HCEC 1CT (cell line): ENCODE data around the gene BEND7.
A peak's percentile ranks its signal among the peaks of the same experiment; 100 is the strongest.
"Not testable (repeated sequence)": the region's sequence is repeated elsewhere in the genome, so short reads cannot be mapped to it uniquely, and the experiment has no call there.

Source experiments
- DNase-seq: peaks from one replicate; pipeline ENCODE4 v3.0.0-alpha.2; 2017

The BEND7 gene

GRCh38 chr10:13528875-13529713 lies at the start of gene BEND7:
Gene BEND7 (minus strand): TSS chr10:13529014. CDS start chr10:13528533, 481 bp downstream.
- no peak for DNase-seq

GRCh38 chr10:13573960-13574359 lies 45.1 kb upstream of the BEND7 start:
- DNase-seq: no peak

- no peak for DNase-seq
Observed at GRCh38 chr10:13571541-13571940, 42.7 kb upstream of the BEND7 start.

- DNase-seq: no peak
Observed at GRCh38 chr10:13567030-13567429, 38.2 kb upstream of the BEND7 start.

- DNase-seq: no peak
Observed at GRCh38 chr10:13564576-13564975, 35.8 kb upstream of the BEND7 start.

- DNase-seq: no peak
Observed at GRCh38 chr10:13563481-13564445, 34.9 kb upstream of the BEND7 start.

GRCh38 chr10:13560597-13560996 lies 31.8 kb upstream of the BEND7 start:
- no peak for DNase-seq

GRCh38 chr10:13559124-13559700 lies 30.4 kb upstream of the BEND7 start:
- no peak for DNase-seq

GRCh38 chr10:13555884-13556510 lies 27.2 kb upstream of the BEND7 start:
- no peak for DNase-seq

- no peak for DNase-seq
Observed at GRCh38 chr10:13550802-13551201, 22.0 kb upstream of the BEND7 start.

- no peak for DNase-seq
Observed at GRCh38 chr10:13542533-13542932, 13.7 kb upstream of the BEND7 start.

- not testable (repeated sequence) for DNase-seq
Observed at GRCh38 chr10:13537985-13538384, 9.2 kb upstream of the BEND7 start.

GRCh38 chr10:13536674-13537366 lies 8.0 kb upstream of the BEND7 start:
- DNase-seq: peak; percentile 29

- DNase-seq: no peak
Observed at GRCh38 chr10:13535346-13535745, 6.5 kb upstream of the BEND7 start.

- no peak for DNase-seq
Observed at GRCh38 chr10:13529714-13529973, 830 bp upstream of the BEND7 start.

GRCh38 chr10:13528123-13528874 lies 515 bp downstream of the BEND7 start:
- DNase-seq: no peak

GRCh38 chr10:13527864-13528122 lies 1.0 kb downstream of the BEND7 start:
- no peak for DNase-seq

- peak; percentile 61 for DNase-seq
Observed at GRCh38 chr10:13526948-13527863, 1.6 kb downstream of the BEND7 start.

GRCh38 chr10:13525663-13526062 lies 3.2 kb downstream of the BEND7 start:
- no peak for DNase-seq

GRCh38 chr10:13521026-13521425 lies 7.8 kb downstream of the BEND7 start:
- no peak for DNase-seq

- no peak for DNase-seq
Observed at GRCh38 chr10:13520194-13520593, 8.6 kb downstream of the BEND7 start.
